Measurements from ENCODE around the gene SPIRE2.
A peak's percentile ranks its signal among the peaks of the same experiment; 100 is the strongest.
"Not testable (repeated sequence)": the region's sequence is repeated elsewhere in the genome, so short reads cannot be mapped to it uniquely, and the experiment has no call there.

Gene SPIRE2, protein sequence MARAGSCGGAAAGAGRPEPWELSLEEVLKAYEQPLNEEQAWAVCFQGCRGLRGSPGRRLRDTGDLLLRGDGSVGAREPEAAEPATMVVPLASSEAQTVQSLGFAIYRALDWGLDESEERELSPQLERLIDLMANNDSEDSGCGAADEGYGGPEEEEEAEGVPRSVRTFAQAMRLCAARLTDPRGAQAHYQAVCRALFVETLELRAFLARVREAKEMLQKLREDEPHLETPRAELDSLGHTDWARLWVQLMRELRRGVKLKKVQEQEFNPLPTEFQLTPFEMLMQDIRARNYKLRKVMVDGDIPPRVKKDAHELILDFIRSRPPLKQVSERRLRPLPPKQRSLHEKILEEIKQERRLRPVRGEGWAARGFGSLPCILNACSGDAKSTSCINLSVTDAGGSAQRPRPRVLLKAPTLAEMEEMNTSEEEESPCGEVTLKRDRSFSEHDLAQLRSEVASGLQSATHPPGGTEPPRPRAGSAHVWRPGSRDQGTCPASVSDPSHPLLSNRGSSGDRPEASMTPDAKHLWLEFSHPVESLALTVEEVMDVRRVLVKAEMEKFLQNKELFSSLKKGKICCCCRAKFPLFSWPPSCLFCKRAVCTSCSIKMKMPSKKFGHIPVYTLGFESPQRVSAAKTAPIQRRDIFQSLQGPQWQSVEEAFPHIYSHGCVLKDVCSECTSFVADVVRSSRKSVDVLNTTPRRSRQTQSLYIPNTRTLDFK

DNA sequence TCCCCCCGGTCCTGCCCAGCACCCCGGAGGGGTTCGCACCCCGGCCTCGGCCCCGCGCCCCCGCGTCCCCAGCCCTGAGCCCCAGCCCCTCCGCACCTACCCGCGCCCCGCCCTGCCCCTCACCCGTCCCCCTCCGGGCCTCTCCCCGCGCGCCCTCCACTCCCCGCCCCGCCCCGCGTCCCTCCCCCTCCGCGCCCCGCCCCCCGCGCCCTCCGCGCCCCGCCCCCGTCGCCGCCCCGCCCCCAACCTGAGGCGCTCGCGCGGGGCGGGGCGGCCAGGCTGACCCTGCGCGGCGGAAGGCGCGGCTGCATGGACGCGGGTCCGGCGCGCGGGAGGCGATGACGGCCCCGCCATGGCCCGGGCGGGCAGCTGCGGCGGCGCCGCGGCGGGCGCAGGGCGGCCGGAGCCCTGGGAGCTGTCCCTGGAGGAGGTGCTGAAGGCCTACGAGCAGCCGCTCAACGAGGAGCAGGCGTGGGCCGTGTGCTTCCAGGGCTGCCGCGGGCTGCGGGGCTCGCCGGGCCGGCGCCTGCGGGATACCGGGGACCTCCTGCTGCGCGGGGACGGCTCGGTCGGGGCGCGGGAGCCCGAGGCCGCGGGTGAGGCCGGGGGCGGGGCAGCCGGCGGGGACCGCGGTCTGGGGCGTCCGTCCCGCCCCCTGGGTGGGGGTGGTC is at the start of gene SPIRE2:
Gene SPIRE2, plus strand, starts transcription at position 277 of the 671 bp plus-strand sequence. Its CDS starts 76 bp downstream, at position 353.
- peak; percentile 38 for DNase-seq (ENCODE audit: low read depth)

DNA sequence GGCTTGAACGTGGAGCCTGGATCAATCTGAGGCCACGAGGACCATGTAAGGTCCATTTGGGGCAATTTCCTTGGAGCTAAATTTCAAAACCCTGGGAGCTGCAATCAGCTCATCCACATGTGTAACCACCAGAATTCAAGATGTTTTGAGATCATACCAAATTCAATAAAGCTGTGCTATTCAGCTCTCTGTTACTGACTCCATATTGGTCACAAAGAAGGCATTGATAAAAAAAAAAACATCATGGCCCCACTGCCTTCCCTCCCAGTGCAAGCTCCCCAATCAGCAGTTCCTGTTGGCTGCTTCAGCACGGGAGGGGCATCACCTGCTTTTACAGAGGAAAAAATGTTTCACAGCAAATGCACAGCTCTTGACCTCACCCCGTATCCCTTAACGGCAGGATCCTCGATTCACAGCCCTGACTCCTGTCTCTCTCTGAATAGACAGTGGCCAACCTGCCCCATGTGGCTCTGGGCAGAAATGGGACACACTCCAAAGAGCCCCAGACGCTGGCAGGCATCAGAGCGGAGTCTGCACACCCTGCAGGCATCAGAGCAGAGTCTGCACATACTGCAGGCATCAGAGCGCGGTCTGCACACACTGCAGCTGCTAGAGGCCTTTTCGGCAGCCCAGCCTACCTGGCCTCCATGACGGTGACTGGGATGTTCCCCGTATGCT is 48.9 kb upstream of the SPIRE2 start:
- no peak for DNase-seq (ENCODE audit: low read depth)

DNA sequence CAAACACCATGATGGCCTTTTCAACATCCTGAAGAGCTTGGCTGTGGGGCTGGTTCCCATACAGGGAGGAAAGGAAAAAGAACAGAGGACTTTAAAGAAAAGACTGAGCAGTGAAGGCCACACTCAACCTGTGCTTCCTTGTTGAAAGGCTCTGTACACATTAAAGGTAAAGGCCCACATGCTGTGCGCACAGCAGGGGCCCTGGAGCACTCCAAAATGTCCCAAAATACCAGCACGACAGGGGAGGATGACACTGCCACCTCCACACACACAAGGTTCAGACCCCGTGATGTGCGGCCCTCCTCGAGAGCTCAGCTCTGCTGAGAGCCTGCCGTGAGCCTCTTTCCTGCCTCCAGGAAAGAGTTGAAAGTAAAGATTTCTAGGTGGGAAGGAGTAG is 48.4 kb upstream of the SPIRE2 start:
- DNase-seq (ENCODE audit: low read depth) = no peak

DNA sequence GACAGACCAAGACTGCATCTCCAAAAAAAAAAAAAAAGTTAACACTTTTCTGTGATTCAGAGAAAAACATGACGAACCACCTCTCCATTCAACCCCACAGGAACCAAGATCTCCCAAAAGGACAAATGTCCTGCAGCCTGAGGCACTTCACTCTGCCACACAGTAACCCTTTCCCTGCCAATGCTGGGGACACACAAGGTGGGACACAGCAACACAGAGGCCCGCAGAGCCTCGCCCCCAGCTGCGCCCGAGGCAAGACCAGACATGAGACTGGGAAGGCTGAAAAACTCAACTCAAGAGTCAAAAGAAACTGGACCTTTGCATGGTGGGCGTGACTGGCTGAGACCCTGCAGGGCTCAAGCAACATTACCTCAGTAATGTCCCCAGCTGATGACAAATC is 45.8 kb upstream of the SPIRE2 start:
- DNase-seq (ENCODE audit: low read depth) = no peak

DNA sequence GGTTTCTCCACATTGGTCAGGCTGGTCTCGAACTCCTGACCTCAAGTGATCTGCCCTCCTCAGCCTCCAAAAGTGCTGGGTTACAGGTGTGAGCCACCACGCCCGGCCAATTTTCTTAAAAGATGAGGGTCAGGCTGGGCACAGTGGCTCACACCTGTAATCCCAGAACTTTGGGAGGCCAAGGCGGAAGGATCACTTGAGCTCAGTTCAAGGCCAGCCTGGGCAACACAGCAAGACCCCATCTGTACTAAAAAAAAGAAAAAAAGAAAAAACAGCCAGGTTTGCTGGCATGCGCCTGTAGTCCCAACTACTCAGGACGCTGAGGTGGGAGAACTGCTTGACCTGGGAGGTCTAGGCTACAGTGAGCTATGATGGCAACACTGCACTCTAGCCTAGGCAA is 44.3 kb upstream of the SPIRE2 start:
- not testable (repeated sequence) for DNase-seq (ENCODE audit: low read depth)

DNA sequence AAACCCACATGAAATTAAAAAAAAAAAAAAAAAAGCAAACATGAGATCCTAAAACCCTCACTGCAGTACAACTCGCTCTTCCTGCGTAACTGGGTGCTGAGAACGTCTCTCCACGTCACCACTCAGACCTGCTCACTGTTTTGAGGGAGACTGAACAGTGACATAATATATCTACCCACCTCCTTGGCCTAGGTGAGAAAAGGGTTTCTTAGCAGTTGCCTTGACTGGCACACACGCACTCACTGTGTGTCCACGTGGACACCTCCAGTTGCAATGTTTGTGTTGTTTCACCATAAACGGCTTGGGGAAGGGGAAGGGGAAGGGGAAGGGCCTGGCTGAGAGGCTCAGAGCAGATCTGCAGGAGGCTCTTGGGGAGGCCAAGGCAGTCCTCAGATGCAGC is 43.9 kb upstream of the SPIRE2 start:
- DNase-seq (ENCODE audit: low read depth) = no peak

DNA sequence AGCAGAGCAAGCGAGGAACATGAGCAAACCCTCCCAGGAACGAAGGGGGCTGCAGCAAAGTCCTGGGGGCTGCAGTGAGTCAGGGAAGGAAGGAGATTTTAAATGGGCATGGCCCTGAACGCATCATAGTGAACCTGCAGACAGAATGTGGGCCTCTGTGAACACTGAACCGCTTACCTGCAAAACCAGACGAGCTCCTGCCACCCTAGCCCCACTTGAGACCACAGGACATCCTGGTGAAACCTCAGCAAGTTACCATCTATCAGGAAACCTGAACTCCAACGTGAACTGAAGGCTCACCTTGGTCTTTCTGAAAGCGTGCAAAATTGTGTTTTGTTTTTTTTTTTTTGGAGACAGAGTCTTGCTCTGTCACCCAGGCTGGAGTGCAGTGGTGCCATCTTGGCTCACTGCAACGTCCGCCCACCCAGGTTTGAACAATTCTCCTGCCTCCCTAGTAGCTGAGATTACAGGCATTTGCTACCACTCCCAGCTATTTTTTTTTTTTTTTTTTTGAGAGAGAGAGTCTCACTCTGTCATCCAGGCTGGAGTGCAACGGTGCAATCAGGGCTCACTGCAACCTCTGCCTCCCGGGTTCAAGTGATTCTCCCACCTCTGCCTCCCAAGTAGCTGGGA is 42.6 kb upstream of the SPIRE2 start:
- DNase-seq (ENCODE audit: low read depth) = no peak

DNA sequence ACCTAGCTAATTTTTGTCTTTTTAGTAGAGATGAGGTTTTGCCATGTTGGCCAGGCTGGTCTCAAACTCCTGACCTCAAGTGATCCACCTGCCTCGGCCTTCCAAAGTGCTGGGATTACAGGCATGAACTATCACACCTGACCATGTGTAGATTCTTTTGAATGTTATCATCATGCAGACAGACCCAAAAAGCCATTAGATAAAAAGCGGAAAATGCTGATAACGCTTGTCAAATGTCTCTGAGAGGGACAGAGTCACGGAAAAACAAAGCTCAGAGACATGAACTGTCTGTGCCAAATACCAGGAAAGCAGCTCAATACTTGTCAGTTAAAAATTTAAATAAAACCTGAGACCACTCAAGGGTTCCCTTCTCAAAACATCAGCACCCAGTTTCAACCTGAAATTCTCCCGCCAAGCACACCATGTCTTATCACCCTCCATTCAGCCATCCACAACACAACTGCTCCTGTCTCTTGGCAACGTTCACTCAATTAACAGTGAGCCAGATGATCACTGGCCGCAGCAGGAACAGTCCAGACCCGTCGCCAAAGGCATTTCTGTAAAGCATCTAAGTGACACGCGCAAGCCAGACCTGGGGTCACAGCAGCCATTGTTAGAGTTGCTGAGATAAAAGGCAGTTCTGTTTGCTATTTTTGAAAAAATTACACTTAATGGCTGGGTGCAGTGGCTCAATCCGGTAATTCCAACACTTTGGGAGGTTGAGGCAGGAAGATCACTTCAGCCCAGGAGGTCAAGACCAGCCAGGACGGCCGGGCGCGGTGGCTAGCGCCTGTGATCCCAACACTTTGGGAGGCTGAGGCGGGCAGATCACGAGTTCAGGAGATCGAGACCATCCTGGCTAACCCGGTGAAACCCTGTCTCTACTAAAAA is 41.6 kb upstream of the SPIRE2 start:
- DNase-seq (ENCODE audit: low read depth) = no peak

DNA sequence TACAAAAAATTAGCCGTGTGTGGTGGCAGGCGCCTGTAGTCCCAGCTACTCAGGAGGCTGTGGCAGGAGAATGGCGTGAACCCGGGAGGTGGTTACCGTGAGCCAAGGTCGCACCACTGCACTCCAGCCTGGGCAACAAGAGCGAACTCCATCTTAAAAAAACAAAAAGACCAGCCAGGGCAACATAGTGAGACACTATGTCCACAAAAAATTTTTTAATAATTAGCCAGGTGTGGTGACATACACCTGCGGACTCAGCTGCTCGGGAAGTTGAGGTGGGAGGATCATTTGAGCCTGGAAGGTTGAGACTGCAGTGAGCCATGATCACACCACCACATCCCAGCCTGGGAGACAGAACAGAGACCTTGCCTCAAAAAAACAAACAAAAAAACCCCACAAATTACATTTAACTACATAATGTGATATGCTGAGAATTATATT is 40.9 kb upstream of the SPIRE2 start:
- no peak for DNase-seq (ENCODE audit: low read depth)

DNA sequence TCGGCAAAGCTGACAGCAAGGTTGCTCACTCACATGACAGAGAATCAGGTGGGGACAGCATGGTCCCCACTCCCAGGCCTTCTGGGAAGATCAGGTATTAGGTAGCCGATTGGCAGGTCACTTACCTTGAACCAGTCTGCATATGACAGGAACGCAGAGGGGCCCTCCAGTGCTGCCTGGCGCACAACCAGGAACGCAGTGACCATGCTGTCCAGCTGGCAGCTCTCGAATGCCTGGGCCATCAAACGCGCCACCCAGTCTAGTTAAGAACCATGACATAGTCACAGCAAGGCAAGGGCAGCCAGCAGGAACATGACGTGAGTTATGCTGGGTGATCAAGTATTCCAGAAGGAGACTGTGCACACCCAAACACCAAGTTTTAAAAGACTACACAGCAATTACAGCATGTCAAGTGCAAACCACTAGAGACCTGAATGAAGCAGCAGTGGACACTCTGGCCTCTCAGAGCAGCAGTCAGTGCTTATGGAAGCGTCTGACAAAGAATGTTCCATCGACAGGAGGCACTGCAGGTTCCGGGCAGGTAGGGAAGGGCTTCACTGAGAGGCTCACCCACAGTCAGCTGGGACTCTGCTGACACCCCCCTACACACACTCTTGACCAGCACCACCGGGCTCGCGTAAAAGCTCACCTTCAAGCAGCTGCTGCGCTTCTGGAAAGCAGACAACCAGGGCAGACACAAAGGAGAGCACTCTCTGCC is 36.8 kb upstream of the SPIRE2 start:
- no peak for DNase-seq (ENCODE audit: low read depth)

DNA sequence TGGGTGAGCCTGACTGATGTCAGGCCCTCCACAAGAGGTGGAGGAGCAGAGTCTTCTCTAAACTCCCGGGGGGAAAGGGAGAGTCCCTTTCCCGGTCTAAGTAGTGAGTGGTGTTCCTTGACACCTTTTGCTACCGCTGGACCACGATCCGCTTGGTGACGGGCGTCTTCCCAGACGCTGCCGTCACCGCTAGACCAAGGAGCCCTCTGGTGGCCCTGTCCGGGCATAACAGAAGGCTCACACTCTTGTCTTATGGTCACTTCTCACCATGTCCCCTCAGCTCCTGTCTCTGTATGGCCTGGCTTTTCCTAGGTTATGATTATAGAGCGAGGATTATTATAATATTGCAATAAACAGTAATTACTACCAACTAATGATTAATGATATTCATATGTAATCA is 35.2 kb upstream of the SPIRE2 start:
- peak; percentile 31 for DNase-seq (ENCODE audit: low read depth)

DNA sequence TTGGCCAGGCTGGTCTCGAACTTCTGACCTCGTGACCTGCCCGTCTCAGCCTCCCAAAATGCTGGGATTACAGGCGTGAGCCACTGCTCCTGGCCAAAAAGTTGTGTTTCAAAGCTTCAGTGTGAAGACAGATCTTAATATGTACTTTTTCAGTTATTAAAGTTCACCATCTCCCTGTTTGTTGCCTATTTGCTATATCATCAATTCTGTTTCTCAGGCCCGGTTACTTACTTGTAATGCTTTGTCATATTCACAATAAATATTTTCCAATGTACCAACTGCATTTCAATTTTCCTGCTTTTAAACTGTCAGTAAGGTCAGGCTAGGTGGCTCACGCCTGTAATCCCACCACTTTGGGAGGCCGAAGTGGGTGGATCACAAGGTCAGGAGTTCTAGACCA is 34.3 kb upstream of the SPIRE2 start:
- no peak for DNase-seq (ENCODE audit: low read depth)

DNA sequence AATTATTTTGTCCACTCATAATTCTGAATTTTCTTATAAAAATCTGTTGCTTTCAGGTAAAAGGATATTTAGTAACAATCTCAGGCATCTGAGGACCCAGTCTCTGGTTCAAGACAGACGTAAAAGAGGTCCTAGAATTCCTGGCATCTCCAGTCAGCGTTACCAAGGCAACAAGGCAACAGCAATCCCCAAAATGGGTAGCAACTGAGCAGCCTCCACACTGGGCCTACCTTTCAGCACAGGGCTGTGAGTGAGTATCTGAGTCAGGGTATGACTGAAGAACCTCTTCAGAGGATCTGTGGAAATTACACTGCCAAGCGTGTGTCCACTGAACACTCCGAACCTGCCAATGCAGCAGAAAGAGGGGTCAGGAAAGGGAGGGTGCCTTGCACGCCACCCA is 32.6 kb upstream of the SPIRE2 start:
- no peak for DNase-seq (ENCODE audit: low read depth)

DNA sequence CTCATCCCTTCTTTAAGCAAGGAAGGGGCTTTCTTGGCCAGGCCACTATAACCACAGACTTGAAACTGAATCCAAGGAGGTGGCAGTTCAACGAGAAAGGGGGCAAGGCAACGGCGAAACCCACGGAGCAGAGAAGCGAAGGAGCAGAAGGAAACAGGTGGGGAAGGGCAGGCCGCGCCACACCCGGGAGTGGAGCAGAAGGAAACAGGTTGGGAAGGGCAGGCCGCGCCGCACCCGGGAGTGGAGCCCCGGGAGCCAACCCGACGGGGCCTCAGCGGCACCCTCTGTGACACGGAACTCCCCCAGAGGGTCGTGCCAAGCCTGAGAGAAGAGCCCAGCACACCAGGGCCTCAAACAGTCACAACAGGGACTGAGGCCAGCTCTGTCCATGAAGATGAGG is 32.2 kb upstream of the SPIRE2 start:
- no peak for DNase-seq (ENCODE audit: low read depth)

DNA sequence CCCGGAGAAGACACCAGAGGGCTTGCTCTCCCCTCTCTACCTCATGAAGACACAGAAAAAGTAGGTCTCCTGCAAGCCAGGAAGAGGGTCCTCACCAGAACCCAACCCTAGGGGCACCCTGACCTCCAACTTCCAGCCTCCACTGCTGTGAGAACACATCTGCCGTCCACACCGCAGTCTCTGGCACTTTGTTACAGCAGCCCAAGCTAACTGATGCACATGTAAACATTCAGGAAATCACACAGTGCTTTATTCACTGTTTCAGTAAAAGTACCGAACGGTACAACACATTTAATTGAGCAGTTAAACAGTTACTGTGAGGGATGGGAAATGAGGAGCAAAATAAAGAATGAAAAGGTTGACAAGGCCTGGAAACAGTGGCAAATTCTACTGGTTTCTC is 30.1 kb upstream of the SPIRE2 start:
- DNase-seq (ENCODE audit: low read depth) = no peak

DNA sequence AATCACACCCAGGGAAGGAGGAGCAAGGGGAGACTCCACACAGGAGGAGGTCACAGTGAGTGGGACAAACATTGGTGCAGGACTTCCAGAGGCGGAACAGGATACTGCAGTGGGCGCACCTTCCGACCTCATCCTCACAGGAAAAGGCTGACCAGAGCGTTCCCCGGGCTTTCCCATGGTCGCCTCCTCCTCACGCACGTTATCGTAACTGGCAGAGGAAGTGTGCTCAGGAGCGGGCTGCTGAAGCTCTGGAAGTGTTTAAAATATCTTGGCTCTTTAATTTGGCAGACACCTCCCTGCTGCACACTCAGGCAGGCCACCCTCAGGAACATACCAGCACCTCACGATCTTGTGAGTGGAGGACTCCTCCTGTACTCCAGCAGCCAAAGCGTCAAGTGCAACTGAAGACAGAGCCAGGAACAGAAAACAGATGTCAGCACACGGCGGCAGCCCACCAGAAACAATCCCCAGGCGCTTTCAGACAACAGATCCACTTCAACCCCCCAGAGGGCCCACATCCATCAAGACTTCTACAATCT is 29.4 kb upstream of the SPIRE2 start:
- no peak for DNase-seq (ENCODE audit: low read depth)

DNA sequence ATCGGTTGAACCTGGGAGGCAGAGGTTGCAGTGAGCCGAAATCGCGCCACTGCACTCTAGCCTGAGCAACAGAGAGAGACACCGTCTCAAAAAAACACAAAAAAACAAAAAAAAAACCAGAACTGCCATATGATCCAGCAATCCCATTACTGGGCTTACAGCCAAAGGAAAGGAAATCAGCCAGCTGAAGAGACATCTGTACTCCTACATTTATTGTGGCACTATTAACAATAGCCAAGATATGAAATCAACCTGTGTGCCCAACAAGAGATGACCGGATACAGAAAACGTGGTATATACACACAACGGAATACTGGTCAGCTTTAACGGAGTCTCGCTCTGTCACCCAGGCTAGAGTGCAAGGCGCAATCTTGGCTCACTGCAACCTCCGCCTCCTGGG is 26.5 kb upstream of the SPIRE2 start:
- no peak for DNase-seq (ENCODE audit: low read depth)

DNA sequence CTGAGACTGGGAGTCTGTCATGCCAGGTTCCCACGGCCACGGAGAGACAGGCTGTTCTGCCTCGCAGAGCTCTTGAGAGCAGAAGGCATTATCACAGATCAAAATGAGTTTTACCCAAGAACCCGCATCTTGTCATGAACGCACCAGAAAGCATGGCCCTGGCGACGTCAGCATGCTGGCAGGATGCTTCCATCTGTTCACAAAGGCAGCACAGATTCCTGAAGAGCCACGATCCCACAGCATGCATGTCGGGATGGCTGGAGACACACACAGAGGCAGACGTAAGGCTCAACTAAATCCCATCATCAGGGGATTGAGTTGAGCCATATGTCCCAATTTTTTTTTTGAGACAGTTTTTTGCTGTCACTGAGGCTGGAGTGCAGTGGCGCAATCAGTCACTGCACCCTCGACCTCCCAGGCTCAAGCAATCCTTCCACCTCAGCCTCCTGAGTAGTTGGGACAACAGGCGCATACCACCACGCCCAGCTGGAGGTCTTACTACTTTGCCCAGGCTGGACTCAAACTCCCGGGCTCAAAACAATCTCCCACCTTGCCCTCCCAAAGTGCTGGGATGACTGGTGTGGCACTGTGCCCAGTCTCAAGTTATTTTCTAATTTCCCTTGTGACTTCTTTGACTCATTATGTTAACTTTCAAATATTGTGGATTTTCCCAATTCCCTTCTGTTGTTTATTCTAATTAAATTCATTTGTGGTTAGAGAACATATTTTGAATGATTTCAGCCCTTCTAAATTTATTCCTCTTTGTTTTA is 23.0 kb upstream of the SPIRE2 start:
- DNase-seq (ENCODE audit: low read depth) = no peak

DNA sequence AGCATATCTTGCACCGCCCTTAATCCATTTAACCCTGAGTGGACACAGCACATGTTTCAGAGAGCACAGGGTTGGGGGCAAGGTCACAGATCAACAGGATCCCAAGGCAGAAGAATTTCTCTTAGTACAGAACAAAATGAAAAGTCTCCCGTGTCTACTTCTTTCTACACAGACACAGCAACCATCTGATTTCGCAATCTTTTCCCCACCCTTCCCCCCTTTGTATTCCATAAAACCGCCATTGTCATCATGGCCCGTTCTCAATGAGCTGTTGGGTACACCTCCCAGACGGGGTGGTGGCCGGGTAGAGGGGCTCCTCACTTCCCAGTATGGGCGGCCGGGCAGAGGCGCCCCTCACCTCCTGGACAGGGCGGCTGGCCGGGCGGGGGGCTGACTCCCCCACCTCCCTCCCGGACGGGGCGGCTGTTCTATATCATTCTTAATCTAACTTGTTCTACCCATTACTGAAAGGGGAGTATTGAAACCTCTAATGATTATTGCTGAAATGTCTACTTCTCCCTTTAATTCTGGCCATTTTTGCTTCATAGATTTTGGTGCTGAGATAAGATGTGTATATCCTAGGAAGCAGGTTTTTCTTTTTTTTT is 21.6 kb upstream of the SPIRE2 start:
- DNase-seq (ENCODE audit: low read depth) = not testable (repeated sequence)
